IPS-15b (cell line): Measurements from ENCODE around the gene NMRAL1.

ENCODE experiments used
- H3K27me3 ChIP-seq: one replicate; pipeline ENCODE4 v1.6.1; 2013; ENCODE audit warnings: low read length; ENCODE audit not compliant: control insufficient read depth, insufficient read depth
- H3K36me3 ChIP-seq: one replicate; pipeline ENCODE4 v1.6.1; 2013; ENCODE audit warnings: low read length; ENCODE audit not compliant: control insufficient read depth, insufficient read depth
- H3K4me1 ChIP-seq: one replicate; pipeline ENCODE4 v1.6.1; 2013; ENCODE audit warnings: mild to moderate bottlenecking, low read length; ENCODE audit not compliant: control insufficient read depth, insufficient read depth
- H3K4me3 ChIP-seq: one replicate; pipeline ENCODE4 v1.5.1; 2013; ENCODE audit warnings: low read depth, low read length
- H3K9ac ChIP-seq: one replicate; pipeline ENCODE4 v1.6.1; 2013; ENCODE audit warnings: low read depth, mild to moderate bottlenecking, low read length
- H3K9me3 ChIP-seq: one replicate; pipeline ENCODE4 v1.6.1; 2013; ENCODE audit warnings: mild to moderate bottlenecking, low read length; ENCODE audit not compliant: control insufficient read depth, insufficient read depth

Gene NMRAL1

DNA sequence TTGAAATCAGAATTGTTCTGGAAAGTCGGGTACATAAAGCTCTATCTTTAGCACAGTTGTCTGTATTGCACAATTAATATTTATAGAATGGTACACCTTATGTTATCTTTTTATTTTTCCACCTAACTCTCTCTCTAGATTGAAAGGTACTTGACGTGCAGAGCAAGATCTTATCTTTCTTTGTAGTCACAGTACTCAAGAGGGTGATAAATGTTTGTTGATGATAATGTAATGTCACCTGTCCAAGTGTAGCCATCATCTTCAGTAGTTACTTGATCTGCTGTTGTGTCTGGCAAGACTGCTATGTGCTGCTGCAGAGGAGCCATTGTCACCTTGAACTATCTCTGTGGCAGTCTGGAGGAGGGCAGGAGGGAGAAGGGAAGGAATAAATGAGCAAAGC is 7.1 kb upstream of the NMRAL1 start:
- Histone ChIP-seq H3K27me3 (no peaks in the 10 kb centered on the region), H3K4me1 (no peaks in the 10 kb centered on the region), H3K36me3 (peaks cover 2% of the 10 kb centered on the region), H3K9me3 (no peaks in the 10 kb centered on the region), H3K9ac (no peak overlapping the region), H3K4me3 (no peak overlapping the region)

DNA sequence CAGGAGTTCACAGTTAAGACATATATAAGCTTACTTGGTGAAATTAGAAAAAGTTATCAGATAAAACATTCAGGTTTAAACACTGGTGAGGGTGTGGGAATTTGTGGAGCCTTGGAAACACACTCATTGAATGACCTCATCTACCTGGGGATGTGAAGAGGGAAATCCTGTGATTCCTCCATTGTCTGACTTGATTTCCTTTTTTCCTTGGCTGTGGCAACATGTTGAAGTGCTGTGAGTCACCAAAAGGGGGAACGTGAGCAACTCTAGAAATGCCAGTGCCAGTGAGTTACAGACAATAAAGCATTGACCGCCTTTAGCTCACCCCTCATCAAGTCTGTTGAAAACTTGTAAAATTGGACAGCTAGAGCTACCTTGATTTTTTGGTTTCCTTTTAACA is 3.5 kb upstream of the NMRAL1 start:
- Histone ChIP-seq H3K27me3 (no peaks in the 10 kb centered on the region), H3K36me3 (no peaks in the 10 kb centered on the region), H3K9ac (no peak overlapping the region), H3K4me1 (peaks cover 5% of the 10 kb centered on the region), H3K9me3 (no peaks in the 10 kb centered on the region), H3K4me3 (no peak overlapping the region)

DNA sequence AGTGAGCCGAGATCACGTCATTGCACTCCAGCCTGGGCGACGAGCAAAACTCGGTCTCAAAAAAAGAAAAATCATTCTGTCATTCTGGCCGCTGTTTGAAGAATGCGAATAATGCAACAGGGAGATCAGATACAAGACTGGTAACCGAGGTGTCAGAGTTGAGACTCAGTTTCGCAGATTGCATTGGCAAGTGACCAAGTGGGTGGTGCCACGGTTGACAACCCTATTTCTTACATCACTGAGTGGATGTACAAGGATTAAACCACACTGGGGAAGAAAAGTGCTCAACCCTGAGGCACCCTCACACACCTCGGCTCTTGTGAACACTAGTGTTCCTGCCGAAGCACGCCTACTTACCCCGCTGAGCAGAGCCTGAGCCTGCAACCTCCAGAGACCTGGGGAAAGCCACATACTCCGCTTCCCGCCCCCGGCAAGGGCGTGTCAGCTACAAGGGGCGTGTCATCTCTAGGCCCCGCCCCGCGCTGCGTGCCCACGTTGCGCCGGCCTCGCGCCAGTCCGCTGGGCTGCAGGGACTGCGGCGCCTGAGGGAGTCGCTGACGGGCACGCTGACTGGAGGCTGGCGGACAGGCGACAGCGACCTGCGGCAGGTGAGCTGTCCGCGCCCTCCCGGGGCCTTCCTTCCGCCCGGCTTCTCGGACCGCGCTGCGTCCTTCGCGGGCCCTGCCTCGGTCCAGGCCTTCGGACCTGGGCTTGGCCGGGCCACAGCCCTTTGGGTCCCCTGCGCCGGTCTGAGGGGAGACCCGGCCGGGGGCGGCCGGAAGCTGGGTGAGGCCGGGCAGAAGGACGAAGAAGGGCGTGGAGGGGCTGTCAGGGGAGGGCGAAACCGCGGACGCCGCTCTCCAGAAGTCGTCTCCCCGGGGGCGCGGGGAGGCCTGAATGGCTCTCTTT is 1.7 kb upstream of the NMRAL1 start, which contains the start of gene HMOX2:
HMOX2 (plus strand) TSS at position 519 of the 909 bp plus-strand sequence. CDS start 29,127 bp downstream, outside the sequence.
- Histone ChIP-seq H3K4me1 (peaks cover 7% of the 10 kb centered on the region), H3K9ac (peak within 1 kb of the TSS; percentile 47), H3K9me3 (no peaks in the 10 kb centered on the region), H3K27me3 (no peaks in the 10 kb centered on the region), H3K4me3 (peak within 1 kb of the TSS; percentile 77), H3K36me3 (no peaks in the 10 kb centered on the region)

DNA sequence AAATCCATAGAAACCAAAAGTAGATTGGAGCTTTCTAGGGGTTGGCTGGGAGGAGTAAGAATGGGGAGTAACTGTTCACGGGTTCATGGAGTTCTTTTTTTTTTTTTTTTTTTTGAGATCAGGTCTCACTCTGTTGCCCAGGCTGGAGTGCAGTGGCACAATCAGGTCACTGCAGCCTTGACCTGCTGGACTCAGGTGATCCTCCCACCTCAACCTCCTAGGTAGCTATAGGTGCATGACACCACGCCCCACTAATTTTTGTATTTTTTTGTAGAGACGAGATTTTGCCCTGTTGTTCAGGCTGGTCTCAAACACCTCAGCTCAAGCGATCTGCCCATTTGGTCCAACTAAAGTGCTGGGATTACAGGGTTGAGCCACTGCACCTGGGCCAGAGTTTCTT is 1.5 kb downstream of the NMRAL1 start:
- H3K9me3 ChIP-seq: no peaks in the 10 kb centered on the region
- H3K4me3 ChIP-seq: no peak overlapping the region
- H3K36me3 ChIP-seq: peaks cover 10% of the 10 kb centered on the region
- peaks cover 7% of the 10 kb centered on the region for H3K4me1 ChIP-seq
- no peak overlapping the region for H3K9ac ChIP-seq
- H3K27me3 ChIP-seq: no peaks in the 10 kb centered on the region

DNA sequence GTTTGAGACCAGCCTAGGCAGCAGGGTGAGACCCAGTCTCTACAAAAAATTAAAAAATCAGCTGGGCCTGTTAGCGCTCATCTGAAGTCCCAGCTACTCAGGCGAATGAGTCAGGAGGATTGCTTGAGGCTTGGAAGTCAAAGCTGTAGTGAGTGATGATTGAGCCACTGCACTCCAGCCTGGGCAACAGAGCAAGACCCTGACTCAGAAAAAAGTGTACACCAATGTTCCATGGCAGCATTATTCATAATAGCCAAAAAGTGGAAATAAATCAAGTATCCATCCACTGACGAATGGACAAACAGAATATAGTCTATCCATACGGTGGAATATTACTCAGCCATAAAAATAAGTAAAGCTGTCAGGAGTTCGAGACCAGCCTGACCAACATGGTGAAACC is 2.6 kb downstream of the NMRAL1 start:
- Histone ChIP-seq H3K9me3 (no peaks in the 10 kb centered on the region), H3K27me3 (no peaks in the 10 kb centered on the region), H3K9ac (no peak overlapping the region), H3K36me3 (peaks cover 16% of the 10 kb centered on the region), H3K4me3 (no peak overlapping the region), H3K4me1 (peaks cover 7% of the 10 kb centered on the region)

DNA sequence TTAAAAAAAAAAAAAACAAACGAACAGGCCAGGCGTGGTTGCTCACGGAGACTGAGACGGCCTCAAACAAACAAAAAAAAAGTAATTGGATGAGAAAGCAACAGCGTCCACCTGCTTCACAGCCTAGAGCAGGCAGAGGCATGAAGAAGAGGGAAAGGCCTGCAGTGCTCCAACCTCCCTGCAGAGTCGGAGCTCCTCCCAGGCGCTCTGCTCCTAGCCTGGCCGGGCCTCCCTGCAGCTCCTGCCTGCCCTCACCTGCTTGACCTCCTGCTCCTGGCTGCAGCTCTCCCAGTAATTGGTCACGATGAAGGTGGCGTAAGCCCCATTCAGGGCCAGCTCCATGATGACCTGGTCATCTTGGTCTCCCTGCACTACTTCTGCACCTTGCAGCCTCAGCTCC is 5.5 kb downstream of the NMRAL1 start:
- Histone ChIP-seq H3K9ac (no peak overlapping the region), H3K36me3 (peaks cover 42% of the 10 kb centered on the region), H3K4me1 (peaks cover 4% of the 10 kb centered on the region), H3K27me3 (no peaks in the 10 kb centered on the region), H3K4me3 (no peak overlapping the region), H3K9me3 (no peaks in the 10 kb centered on the region)

DNA sequence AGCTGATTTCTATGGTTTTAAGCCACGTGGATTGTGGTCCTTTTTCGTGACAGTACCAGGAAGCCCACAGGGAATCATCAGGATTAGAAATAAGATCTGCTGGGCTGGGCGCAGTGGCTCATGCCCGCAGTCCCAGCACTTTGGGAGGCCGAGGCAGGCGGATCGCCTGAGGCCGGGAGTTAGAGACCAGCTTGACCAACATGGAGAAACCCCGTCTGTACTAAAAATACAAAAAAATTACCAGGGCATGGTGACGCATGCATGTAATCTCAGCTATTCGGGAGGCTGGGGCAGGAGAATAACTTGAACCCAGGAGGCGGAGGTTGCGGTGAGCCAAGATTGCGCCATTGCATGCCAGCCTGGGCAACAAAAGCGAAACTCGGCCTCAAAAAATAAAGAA is 6.5 kb downstream of the NMRAL1 start:
- Histone ChIP-seq H3K4me3 (no peak overlapping the region), H3K4me1 (peaks cover 1% of the 10 kb centered on the region), H3K27me3 (no peaks in the 10 kb centered on the region), H3K9ac (no peak overlapping the region), H3K36me3 (peaks cover 51% of the 10 kb centered on the region), H3K9me3 (no peaks in the 10 kb centered on the region)

DNA sequence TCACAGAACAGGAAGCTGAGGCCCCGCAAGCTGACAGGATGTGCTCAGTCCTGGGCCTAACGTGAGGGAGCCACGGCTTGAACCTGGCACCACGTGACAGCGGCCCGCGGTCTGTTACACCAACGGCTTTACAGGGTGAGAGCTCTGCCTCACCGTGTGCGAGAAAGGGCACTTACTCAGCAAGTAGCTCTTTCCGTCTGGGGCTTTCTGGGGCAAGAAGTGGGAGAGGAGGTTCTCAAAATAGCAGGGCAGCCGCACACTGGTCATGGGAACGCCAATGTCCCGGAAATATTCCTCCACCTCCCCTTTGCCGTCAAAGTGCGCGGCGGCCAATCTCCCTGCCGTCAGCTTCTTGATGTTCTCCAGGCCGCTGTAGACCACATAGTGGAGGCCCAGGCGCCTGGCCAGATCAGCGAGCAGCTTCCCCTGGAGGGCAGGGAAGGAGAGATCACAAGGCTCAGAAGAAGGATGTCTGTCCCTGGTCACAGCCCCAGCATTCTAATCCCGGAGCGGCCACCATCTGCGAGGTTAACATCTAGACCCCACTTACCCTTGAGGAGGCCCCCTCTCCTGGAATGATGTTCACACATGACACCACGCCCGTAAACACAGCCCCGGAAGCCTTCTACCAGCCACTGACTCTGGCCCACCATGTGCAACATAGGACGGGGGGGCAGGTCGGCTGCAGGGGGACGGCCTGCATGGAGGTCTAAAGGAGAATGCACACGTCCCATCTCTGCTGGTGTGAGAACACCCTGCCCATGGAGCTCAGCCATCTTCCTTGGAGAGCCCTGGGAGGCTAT is 8.2 kb downstream of the NMRAL1 start:
- H3K9ac ChIP-seq: no peak overlapping the region
- H3K4me3 ChIP-seq: no peak overlapping the region
- peaks cover 54% of the 10 kb centered on the region for H3K36me3 ChIP-seq
- H3K4me1 ChIP-seq: peaks cover under 1% of the 10 kb centered on the region
- H3K27me3 ChIP-seq: no peaks in the 10 kb centered on the region
- H3K9me3 ChIP-seq: no peaks in the 10 kb centered on the region

DNA sequence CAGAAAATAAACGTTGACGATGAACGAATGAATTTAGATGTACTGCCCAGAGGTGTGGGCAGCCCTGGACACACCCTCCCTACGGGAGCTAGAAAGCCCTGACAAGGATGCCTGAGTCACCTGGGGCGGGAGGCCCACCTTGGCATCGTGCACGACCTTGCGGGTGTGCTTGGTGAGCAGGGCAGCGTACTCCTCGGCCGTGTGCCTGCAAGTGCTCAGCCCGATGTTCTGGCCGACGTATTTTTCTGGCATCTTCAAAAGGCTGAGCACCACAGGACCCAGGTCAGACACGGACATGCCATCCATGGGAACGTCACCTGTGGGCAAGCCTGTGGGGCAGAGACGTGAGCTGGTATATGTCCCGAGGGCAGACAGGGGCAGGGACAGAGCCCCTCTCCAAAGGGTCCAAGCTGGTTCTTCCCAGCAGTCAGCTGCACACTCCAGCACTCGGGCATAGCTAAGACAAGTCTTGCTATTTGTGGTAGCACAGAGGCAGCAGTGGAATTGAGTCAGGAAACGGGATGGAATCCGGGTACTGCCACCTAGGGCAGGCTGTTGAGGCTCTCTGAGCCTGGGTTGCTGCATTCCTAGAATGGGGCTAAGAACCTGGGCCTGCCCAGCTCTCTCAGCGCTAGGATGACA is 10.8 kb downstream of the NMRAL1 start:
- H3K36me3 ChIP-seq: peaks cover 48% of the 10 kb centered on the region
- H3K9ac ChIP-seq: no peak overlapping the region
- no peak overlapping the region for H3K4me3 ChIP-seq
- H3K27me3 ChIP-seq: no peaks in the 10 kb centered on the region
- H3K4me1 ChIP-seq: peaks cover 2% of the 10 kb centered on the region
- H3K9me3 ChIP-seq: no peaks in the 10 kb centered on the region

DNA sequence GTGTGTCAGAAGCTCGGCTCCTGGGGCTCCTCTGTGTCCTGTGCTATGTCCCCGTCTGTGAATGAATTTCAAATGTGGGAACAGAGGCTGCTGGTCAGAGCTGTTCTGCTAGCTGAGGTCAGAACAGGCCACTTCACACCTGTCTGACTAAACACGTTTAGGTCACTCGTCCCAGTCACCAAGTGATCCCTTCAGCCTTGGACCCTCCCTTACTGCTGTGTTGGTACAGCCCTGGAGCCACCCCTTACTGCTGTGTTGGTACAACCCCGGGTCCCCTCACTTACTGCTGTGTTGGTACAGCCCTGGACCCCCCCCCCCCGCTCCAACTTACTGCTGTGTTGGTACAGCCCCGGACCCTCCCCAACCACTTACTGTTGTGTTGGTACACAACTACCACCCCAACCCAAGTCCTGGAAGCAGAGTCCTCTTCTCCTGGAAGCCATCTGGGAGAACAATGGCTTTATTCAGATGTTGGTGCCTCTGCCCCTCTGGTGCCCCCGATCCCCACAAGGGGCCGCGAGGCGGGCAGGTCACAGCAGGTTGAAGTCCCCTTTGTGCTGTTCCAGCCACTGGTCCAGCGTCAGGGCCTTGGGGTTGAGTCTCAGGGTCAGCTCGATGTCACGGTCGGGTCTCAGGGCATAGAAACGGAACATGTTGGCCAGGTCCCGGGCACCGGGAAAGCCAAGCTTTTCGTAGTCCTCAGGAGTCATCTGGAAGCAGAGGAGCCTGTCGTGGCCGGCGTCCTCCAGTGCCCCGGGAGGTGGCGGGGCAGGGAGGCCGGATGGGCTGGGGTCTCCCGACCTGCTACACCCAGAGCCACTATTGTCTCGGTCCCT is 13.0 kb downstream of the NMRAL1 start:
- no peak overlapping the region for H3K4me3 ChIP-seq
- no peaks in the 10 kb centered on the region for H3K27me3 ChIP-seq
- H3K9me3 ChIP-seq: no peaks in the 10 kb centered on the region
- no peak overlapping the region for H3K9ac ChIP-seq
- peaks cover 33% of the 10 kb centered on the region for H3K36me3 ChIP-seq
- peaks cover 2% of the 10 kb centered on the region for H3K4me1 ChIP-seq

DNA sequence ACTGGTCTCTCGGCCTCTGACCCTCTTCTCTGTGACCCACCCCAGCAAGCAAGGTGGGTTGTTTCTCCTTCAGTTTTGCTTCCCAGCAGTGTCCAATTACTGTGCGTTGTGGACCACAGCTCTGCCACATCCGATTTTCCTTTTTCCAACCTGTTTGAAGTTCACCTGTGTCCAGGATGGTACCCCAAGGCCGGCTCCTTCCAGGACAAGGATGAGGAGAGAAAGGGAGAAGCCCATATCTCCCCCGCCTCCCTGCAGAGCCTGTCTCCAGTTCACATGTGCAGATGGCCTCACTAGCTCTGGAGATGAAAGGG is 13.5 kb downstream of the NMRAL1 start:
- H3K27me3 ChIP-seq: no peaks in the 10 kb centered on the region
- H3K4me1 ChIP-seq: peaks cover 2% of the 10 kb centered on the region
- H3K36me3 ChIP-seq: peaks cover 31% of the 10 kb centered on the region
- no peak overlapping the region for H3K9ac ChIP-seq
- no peaks in the 10 kb centered on the region for H3K9me3 ChIP-seq
- H3K4me3 ChIP-seq: no peak overlapping the region
